GM12872 (cell line): ENCODE measurements around the gene PPP2R5B.

Source experiments
- TF ChIP-seq, protein P1 (sequence below): IDR thresholded peaks from 3 replicates; pipeline ENCODE4 v1.5.1; 2011; ENCODE audit warnings: low read depth, mild to moderate bottlenecking, low read length, moderate library complexity; ENCODE audit not compliant: insufficient read depth

The PPP2R5B gene

GRCh38 chr11:64911689-64912088, 12.8 kb upstream of the PPP2R5B start:
- TF ChIP-seq, protein P1, sequence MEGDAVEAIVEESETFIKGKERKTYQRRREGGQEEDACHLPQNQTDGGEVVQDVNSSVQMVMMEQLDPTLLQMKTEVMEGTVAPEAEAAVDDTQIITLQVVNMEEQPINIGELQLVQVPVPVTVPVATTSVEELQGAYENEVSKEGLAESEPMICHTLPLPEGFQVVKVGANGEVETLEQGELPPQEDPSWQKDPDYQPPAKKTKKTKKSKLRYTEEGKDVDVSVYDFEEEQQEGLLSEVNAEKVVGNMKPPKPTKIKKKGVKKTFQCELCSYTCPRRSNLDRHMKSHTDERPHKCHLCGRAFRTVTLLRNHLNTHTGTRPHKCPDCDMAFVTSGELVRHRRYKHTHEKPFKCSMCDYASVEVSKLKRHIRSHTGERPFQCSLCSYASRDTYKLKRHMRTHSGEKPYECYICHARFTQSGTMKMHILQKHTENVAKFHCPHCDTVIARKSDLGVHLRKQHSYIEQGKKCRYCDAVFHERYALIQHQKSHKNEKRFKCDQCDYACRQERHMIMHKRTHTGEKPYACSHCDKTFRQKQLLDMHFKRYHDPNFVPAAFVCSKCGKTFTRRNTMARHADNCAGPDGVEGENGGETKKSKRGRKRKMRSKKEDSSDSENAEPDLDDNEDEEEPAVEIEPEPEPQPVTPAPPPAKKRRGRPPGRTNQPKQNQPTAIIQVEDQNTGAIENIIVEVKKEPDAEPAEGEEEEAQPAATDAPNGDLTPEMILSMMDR = no peak

DNA sequence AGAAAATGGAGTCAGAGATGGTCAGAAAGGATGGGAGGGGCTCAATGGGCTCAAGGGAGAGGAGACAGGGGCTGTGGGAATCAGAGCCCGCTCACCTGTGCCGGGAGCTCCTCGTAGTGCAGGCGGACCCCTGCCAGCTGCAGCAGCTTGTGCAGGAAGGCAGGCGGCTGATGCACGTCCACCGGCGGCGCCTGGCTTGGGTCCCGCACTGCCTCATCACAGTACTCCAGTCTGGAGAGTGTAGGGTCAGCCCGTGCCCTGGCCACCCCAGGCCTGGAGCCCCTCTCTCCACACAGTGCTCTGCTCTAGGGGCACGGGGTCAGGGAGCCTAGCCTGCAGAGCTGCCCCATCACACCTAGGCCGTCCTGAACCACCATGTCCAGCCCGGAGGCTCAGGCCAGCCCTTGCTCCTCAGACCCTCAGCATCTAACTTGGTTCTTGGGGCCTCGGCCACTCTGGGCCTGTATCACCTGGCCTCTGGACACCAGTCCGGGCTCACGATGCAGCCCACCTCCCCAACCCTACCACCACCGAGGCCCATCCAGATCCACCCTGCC, 11.2 kb upstream of the PPP2R5B start:
- TF ChIP-seq, protein P1 = no peak

DNA sequence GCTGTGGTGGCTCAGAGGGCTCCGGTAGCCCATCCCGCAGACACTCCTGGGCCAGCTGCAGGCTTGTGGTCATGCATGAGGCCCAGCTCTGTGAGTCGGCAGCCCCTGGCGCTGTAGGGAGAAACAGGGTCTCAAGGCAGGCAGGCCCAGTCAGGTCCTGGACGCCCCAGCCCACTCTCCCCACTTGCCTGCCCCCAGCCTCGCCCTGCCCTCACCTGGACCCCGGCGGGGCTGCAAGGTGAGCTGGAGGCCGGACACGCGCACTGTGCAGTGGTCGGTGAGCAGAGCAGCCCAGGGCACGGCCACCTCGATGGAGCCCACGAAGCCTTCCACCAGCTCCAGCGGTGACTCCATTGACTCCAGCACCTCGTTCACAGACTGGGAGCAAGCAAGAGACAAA, 10.4 kb upstream of the PPP2R5B start:
- TF ChIP-seq, protein P1 = no peak

DNA sequence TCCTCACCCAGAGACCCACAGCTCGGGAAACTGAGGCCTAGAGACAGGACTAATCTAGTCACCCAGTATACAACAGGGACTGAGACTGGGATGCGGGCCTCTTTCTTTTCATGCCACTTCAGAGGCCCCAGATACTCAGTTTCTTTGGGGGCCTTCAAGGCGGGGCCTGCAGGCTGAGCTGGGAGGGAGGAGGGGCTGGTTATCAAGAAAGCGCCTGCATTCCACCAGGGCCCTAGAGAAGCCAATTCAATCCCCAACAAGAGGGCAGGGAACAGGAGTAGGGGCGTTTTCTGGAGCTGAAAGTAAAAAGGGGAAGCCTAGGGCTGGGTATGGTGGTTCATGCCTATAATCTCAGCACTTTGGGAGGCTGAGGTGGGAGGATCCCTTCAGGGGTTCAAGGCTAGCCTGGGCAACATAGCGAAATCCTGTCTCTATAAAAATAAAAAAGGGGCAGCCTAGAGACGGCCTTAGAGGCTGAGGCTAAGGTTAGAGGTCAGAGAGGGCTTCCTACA, 9.1 kb upstream of the PPP2R5B start:
- TF ChIP-seq, protein P1 = no peak

DNA sequence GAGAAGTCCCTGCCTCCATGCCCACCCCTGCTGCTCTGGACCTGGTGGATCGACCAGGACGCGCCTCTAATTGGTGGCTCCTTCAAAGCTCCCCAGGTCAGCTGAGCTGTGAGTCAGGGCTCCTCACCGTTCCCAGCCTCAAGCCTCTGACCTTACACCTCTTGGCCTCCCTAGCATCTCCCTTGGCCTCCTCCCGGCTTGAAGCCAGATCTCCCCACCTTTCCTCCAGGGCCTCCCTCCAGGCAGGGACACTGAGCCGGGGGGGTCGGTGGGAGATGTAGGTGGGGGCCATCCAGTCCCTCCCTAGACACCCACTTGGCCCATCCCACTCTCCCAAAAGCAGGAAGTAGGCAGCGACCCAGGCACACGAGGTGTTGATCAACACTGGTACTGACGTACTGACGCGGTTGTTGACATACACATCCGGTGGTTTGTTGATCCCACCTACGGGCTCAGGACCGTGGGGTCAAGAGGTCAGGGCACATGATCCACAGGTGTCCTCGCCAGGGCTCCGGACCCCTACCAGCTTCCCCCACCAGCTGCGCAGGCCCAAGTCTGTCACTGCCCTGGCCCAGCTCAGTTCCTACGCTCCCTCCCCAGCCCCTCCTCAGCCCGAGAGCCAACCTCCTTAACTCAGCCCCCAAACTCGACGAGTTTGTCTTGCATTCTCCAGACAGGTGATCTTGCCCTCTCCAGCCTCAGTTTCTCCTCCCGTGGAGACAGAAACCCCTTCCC, 8.3 kb upstream of the PPP2R5B start:
- TF ChIP-seq, protein P1 = no peak

DNA sequence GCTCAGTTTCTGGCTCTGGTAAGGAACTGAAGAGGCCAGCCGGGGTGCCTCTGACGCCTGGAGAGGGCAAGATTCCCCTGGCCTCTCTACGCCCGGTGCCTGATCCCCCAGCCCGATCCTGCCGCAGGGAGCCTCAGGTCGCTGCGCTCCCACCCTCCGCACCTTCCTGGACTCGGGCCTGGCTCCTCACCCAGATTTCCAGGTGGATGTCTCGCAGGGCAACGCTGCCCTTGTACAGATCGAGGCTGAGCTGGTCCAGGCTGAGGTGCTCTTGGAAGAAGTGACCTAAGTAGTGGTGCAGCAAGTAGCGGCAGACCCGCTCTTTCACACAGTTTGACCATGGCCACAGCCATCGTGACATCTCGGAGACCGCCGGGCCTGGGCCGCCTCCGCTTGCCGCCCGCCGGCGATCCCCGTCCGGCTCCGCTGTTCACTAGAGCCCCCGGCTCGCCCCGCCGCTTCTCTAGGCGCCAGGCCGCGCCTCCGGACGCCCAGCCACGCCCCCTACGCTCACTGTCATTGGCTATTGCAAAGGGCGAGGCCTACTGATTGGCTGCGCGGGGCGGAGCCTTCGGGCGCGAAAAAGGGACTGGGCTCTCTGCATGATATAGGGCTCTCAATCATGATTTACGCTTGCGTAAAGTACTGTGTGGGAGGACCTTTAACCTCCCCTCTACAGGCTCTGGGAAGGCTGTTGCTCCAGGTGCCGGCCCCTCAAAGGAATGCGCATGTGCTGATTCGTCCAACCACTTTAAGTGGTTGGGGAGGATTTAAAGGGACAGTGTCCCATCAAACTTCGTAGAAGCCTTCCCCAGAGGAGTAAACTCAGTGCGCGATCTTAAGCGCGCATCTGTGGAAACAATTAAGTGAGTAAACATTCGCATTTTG, 7.5 kb upstream of the PPP2R5B start, which contains the start of gene ATG2A:
TSS of gene ATG2A (minus strand) at position 435 of the 888 bp plus-strand sequence. CDS start at position 361, 74 bp downstream.
- TF ChIP-seq, protein P1 = no peak

DNA sequence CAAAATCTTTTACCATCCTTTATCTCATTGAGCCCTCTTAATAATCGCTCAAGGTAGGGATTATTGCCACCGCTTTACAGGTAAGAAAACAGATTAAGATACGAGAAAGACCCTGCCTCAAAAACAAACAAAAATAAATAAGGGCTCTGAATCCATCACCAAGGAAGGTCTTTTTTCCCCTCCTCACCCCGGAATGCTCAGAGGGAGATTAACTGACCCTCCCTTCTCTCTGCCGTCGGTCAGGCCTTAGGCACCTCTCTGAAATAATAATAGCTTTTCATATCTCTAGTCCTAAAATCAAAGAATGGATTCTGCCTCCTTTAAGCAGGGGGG, 6.9 kb upstream of the PPP2R5B start:
- TF ChIP-seq, protein P1 = no peak
